ENCODE results near the gene POLR1G.
"Not testable (repeated sequence)": the region's sequence is repeated elsewhere in the genome, so short reads cannot be mapped to it uniquely, and the experiment has no call there.

Gene POLR1G

GRCh38 chr19:45418802-45419201 lies 12.4 kb downstream of the POLR1G start:
- Histone ChIP-seq H3K36me3 (ENCODE audit: control insufficient read depth, insufficient read depth, low read length) (peaks cover 2% of the 10 kb centered on the region), H3K9ac (ENCODE audit: low read length) (no peak overlapping the region), H3K4me1 (ENCODE audit: control insufficient read depth, insufficient read depth, low read length) (peaks cover 5% of the 10 kb centered on the region), H3K27ac (ENCODE audit: low read depth, low read length) (no peak overlapping the region), H3K4me3 (ENCODE audit: low read length) (no peak overlapping the region), H3K27me3 (ENCODE audit: control insufficient read depth, insufficient read depth, low read length) (no peaks in the 10 kb centered on the region)

DNA sequence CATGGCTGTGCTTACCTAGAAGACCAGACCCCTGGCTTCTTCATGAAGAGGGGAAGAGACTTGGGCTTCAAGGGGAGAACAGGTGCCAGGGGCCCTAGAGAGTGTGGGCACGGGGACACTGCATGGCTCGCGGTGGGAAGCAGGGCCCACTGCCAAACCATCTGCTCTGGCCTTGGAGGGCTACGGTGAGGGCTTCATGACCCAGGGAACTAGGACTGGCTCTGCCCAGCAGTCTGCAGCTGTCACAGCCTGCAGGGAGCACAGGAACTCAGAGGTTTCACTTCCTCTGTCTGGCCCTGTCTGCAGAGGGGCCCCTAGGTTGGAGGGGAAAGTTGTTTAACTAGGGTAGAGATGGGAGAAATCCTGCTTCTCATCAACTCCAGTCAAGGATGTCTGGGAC lies 13.0 kb downstream of the POLR1G start:
- Histone ChIP-seq H3K27ac (ENCODE audit: low read depth, low read length) (no peak overlapping the region), H3K9ac (ENCODE audit: low read length) (no peak overlapping the region), H3K4me1 (ENCODE audit: control insufficient read depth, insufficient read depth, low read length) (peaks cover 8% of the 10 kb centered on the region), H3K27me3 (ENCODE audit: control insufficient read depth, insufficient read depth, low read length) (no peaks in the 10 kb centered on the region), H3K4me3 (ENCODE audit: low read length) (no peak overlapping the region), H3K36me3 (ENCODE audit: control insufficient read depth, insufficient read depth, low read length) (no peaks in the 10 kb centered on the region)

DNA sequence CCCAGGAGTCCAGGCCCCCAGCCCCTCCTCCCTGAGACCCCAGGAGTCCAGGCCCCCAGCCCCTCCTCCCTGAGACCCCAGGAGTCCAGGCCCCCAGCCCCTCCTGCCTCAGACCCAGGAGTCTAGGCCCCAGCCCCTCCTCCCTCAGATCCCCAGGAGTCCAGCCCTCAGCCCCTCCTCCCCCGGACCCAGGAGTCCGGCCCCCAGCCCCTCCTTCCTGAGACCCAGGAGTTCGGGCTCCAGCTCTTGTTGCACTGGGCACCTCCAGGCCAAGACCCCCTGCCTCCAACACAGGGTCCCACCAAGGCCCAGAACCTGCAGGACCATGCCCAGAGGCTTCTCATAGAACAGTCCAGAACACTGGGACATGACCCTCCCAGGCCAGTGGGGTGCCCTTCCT lies 13.5 kb downstream of the POLR1G start:
- no peak overlapping the region for H3K9ac ChIP-seq (ENCODE audit: low read length)
- H3K27ac ChIP-seq (ENCODE audit: low read depth, low read length), result no peak overlapping the region
- no peak overlapping the region for H3K4me3 ChIP-seq (ENCODE audit: low read length)
- no peaks in the 10 kb centered on the region for H3K36me3 ChIP-seq (ENCODE audit: control insufficient read depth, insufficient read depth, low read length)
- H3K4me1 ChIP-seq (ENCODE audit: control insufficient read depth, insufficient read depth, low read length), result peaks cover 8% of the 10 kb centered on the region
- no peaks in the 10 kb centered on the region for H3K27me3 ChIP-seq (ENCODE audit: control insufficient read depth, insufficient read depth, low read length)

- Histone ChIP-seq H3K27ac (ENCODE audit: low read depth, low read length) (no peak overlapping the region), H3K9ac (ENCODE audit: low read length) (no peak overlapping the region), H3K27me3 (ENCODE audit: control insufficient read depth, insufficient read depth, low read length) (no peaks in the 10 kb centered on the region), H3K36me3 (ENCODE audit: control insufficient read depth, insufficient read depth, low read length) (no peaks in the 10 kb centered on the region), H3K4me3 (ENCODE audit: low read length) (no peak overlapping the region), H3K4me1 (ENCODE audit: control insufficient read depth, insufficient read depth, low read length) (peaks cover 8% of the 10 kb centered on the region)
These were observed 13.9 kb downstream of the POLR1G start for GRCh38 chr19:45420356-45420755.

DNA sequence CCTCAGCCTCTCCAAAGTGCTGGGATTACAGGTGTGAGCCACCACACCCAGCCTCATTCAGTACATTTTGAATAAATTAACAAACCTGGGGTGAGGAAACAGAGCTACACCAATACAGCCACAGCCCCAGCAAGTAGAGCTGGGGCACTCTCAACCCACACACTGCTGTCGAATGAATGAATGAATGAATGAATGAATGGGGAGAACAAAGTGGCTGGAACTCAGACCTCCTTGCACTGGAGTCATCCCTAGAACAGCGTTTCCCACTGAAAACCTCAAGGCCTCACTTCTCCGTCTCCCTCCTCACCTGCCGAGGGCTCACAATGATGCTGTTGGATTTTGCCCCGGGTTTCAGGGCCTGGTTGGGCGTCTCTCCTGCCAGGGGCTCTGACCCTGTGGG lies 14.4 kb downstream of the POLR1G start:
- H3K4me3 ChIP-seq (ENCODE audit: low read length), result no peak overlapping the region
- H3K4me1 ChIP-seq (ENCODE audit: control insufficient read depth, insufficient read depth, low read length), result peaks cover 8% of the 10 kb centered on the region
- H3K36me3 ChIP-seq (ENCODE audit: control insufficient read depth, insufficient read depth, low read length), result no peaks in the 10 kb centered on the region
- no peaks in the 10 kb centered on the region for H3K27me3 ChIP-seq (ENCODE audit: control insufficient read depth, insufficient read depth, low read length)
- no peak overlapping the region for H3K9ac ChIP-seq (ENCODE audit: low read length)
- no peak overlapping the region for H3K27ac ChIP-seq (ENCODE audit: low read depth, low read length)

GRCh38 chr19:45421947-45422498 lies 15.6 kb downstream of the POLR1G start:
- peaks cover 8% of the 10 kb centered on the region for H3K4me1 ChIP-seq (ENCODE audit: control insufficient read depth, insufficient read depth, low read length)
- H3K27me3 ChIP-seq (ENCODE audit: control insufficient read depth, insufficient read depth, low read length), result no peaks in the 10 kb centered on the region
- no peaks in the 10 kb centered on the region for H3K36me3 ChIP-seq (ENCODE audit: control insufficient read depth, insufficient read depth, low read length)
- no peak overlapping the region for H3K27ac ChIP-seq (ENCODE audit: low read depth, low read length)
- no peak overlapping the region for H3K9ac ChIP-seq (ENCODE audit: low read length)
- H3K4me3 ChIP-seq (ENCODE audit: low read length), result no peak overlapping the region

DNA sequence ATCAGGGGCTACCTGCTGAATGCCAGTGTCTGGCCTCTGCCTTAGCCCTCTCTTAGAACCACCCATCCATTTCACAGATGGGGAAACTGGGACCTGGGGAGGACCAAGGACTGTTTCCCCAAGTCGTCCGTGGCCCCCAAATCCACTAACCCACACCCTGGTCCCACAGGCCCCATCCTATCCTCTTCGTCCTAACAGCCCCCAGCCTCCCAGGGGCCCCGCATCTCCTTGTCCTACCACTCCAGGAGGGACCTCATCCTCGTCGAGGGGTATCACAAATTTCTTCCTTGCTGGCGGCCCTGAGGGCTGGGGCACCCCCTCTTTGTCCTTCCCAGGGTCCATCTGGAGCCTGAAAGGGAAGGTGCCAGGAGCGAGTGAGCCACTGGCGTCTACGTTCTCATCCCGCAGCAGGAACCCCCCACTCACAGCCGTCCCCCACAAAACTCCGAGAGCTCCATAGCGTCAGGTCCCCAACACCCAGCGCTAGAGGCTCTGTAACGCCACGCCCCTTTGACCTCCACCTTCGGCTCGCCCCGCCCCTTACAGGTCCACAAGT lies 16.7 kb downstream of the POLR1G start:
- Histone ChIP-seq H3K9ac (ENCODE audit: low read length) (peak overlapping the region; percentile 61), H3K4me3 (ENCODE audit: low read length) (peak overlapping the region; percentile 72), H3K4me1 (ENCODE audit: control insufficient read depth, insufficient read depth, low read length) (peaks cover 8% of the 10 kb centered on the region), H3K27me3 (ENCODE audit: control insufficient read depth, insufficient read depth, low read length) (no peaks in the 10 kb centered on the region), H3K27ac (ENCODE audit: low read depth, low read length) (peak overlapping the region; percentile 80), H3K36me3 (ENCODE audit: control insufficient read depth, insufficient read depth, low read length) (no peaks in the 10 kb centered on the region)

DNA sequence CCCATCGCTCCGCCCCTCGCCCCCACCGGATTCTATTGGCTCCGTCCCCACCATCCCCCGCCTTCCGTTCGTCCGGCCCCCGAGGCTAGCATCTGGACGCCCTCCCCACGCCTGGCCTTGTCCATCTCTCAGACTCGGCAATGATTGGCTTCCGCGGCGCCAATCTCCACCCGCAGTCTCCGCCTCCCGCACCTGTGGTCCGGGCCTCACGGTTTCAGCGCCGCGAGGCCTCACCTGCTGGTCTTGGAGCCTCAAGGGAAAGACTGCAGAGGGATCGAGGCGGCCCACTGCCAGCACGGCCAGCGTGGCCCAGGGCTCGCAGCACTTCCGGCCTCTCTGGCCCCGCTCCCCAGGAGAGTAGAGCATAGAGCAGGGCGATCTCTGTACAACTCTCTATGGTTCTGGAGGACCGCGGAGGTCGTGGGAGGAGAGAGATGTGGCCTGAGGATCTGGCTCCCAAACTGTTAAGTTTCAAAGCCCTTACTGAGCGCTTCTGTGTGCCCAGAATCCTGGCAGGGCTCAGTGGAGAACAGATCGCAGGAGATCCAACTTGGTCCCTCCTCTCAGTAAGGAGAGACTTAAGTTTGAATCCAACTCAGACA lies 17.2 kb downstream of the POLR1G start, which contains the start of gene ERCC1:
Gene ERCC1, minus strand, starts transcription at position 329 of the 602 bp plus-strand sequence. CDS start 543 bp downstream, outside the sequence.
- H3K36me3 ChIP-seq (ENCODE audit: control insufficient read depth, insufficient read depth, low read length), result no peaks in the 10 kb centered on the region
- H3K9ac ChIP-seq (ENCODE audit: low read length), result peak within 1 kb of the TSS; percentile 61
- peaks cover 10% of the 10 kb centered on the region for H3K4me1 ChIP-seq (ENCODE audit: control insufficient read depth, insufficient read depth, low read length)
- peak within 1 kb of the TSS; percentile 80 for H3K27ac ChIP-seq (ENCODE audit: low read depth, low read length)
- H3K4me3 ChIP-seq (ENCODE audit: low read length), result peak within 1 kb of the TSS; percentile 72
- H3K27me3 ChIP-seq (ENCODE audit: control insufficient read depth, insufficient read depth, low read length), result no peaks in the 10 kb centered on the region

GRCh38 chr19:45424191-45425058 lies 18.0 kb downstream of the POLR1G start:
- peaks cover 10% of the 10 kb centered on the region for H3K4me1 ChIP-seq (ENCODE audit: control insufficient read depth, insufficient read depth, low read length)
- peak overlapping the region; percentile 72 for H3K4me3 ChIP-seq (ENCODE audit: low read length)
- peak overlapping the region; percentile 19 for H3K9ac ChIP-seq (ENCODE audit: low read length)
- no peaks in the 10 kb centered on the region for H3K27me3 ChIP-seq (ENCODE audit: control insufficient read depth, insufficient read depth, low read length)
- H3K36me3 ChIP-seq (ENCODE audit: control insufficient read depth, insufficient read depth, low read length), result no peaks in the 10 kb centered on the region
- H3K27ac ChIP-seq (ENCODE audit: low read depth, low read length), result peak overlapping the region; percentile 80

DNA sequence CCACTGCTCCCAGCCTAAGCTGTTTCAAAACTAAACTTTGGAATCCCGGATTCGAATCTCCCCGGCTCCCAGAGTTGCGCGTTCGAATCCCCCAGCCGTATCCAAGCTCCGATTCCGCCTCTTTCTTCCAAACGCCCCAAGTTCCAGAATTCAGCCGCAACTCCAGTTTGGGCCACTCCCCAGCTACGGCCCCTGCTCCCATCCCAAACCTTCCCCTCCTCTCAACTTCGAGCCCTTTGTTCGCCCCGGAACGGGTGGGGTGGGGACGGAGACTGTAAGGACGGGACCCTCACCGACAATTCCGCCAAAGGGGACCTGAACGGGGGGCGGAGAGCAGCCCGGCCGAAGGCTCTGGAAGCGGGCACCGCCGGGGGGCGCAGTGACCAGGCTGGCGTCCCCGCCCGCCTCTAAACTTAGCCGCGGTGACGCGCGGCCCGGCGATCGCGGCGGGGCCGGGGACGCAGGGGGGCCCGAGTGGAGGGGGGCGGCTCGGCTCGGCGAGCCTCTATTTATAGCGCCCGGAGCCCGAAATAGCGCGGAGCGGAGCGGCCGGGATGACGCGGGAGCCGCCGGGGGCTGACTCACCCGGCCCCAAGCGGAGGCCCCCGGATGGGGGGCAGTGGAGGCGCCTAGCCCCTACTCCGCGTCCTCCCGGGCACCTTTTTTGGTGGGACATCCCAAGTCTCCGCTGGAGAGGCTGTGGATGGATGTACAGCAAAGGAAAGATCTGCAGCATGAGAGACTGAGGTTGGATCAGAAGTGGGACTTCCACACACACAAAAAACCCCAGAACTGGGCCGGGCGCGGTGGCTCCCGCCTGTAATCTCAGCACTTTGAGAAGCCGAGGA lies 22.2 kb downstream of the POLR1G start:
- H3K4me1 ChIP-seq (ENCODE audit: control insufficient read depth, insufficient read depth, low read length), result peaks cover 5% of the 10 kb centered on the region
- no peaks in the 10 kb centered on the region for H3K36me3 ChIP-seq (ENCODE audit: control insufficient read depth, insufficient read depth, low read length)
- H3K27me3 ChIP-seq (ENCODE audit: control insufficient read depth, insufficient read depth, low read length), result no peaks in the 10 kb centered on the region
- H3K9ac ChIP-seq (ENCODE audit: low read length), result no peak overlapping the region
- peak overlapping the region; percentile 72 for H3K27ac ChIP-seq (ENCODE audit: low read depth, low read length)
- H3K4me3 ChIP-seq (ENCODE audit: low read length), result peak overlapping the region; percentile 76

DNA sequence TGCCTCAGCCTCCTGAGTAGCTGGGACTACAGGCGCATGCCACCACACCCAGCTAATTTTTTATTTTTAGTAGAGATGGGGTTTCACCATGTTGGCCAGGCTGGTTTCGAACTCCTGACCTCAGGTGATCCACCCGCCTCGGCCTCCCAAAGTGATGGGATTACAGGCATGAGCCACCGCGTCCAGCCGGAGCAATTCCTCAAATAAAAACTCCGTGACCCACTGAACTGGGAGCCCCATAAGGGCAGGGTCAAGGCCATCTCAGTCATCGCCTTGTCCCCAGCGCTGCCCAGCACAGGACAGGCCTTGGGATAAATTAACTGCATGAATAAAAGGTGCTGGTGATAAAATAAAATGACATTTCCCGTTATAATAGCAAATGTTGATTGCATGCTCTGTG lies 23.5 kb downstream of the POLR1G start:
- H3K4me1 ChIP-seq (ENCODE audit: control insufficient read depth, insufficient read depth, low read length); H3K4me3 ChIP-seq (ENCODE audit: low read length); H3K27ac ChIP-seq (ENCODE audit: low read depth, low read length); H3K9ac ChIP-seq (ENCODE audit: low read length); H3K27me3 ChIP-seq (ENCODE audit: control insufficient read depth, insufficient read depth, low read length); H3K36me3 ChIP-seq (ENCODE audit: control insufficient read depth, insufficient read depth, low read length): not testable (repeated sequence)

DNA sequence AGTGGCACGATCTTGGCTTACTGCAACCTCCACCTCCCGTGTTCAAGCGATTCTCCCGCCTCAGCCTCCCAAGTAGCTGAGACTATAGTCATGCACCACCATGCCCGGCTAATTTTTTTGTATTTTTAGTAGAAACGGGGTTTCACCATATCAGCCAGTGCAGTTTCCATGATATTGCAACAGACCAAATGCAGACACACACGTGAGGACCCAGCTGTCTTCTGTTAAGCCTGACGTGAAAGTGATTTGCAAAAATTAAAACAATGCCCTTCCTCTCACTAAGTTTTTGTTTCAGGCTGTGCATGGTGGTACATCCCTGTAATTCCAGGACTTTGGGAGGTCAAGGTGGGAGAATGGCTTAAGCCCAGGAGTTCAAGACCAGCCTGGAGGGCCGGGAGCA lies 24.6 kb downstream of the POLR1G start:
- H3K4me1 ChIP-seq (ENCODE audit: control insufficient read depth, insufficient read depth, low read length); H3K27me3 ChIP-seq (ENCODE audit: control insufficient read depth, insufficient read depth, low read length); H3K4me3 ChIP-seq (ENCODE audit: low read length); H3K27ac ChIP-seq (ENCODE audit: low read depth, low read length); H3K36me3 ChIP-seq (ENCODE audit: control insufficient read depth, insufficient read depth, low read length); H3K9ac ChIP-seq (ENCODE audit: low read length): not testable (repeated sequence)

All from rectal smooth muscle tissue (tissue), 1 donor.